Measurements from ENCODE around the gene VPS37D. TPM values are rescaled to one million over a fixed set of nuclear protein-coding genes. Genes with fewer than 3 reads are reported as not detected.
A peak's percentile ranks its signal among the peaks of the same experiment; 100 is the strongest.
"Not testable (repeated sequence)": the region's sequence is repeated elsewhere in the genome, so short reads cannot be mapped to it uniquely, and the experiment has no call there.

The VPS37D gene
- total RNA-seq, 1 donor from 2014 or later: 2.4 TPM

DNA sequence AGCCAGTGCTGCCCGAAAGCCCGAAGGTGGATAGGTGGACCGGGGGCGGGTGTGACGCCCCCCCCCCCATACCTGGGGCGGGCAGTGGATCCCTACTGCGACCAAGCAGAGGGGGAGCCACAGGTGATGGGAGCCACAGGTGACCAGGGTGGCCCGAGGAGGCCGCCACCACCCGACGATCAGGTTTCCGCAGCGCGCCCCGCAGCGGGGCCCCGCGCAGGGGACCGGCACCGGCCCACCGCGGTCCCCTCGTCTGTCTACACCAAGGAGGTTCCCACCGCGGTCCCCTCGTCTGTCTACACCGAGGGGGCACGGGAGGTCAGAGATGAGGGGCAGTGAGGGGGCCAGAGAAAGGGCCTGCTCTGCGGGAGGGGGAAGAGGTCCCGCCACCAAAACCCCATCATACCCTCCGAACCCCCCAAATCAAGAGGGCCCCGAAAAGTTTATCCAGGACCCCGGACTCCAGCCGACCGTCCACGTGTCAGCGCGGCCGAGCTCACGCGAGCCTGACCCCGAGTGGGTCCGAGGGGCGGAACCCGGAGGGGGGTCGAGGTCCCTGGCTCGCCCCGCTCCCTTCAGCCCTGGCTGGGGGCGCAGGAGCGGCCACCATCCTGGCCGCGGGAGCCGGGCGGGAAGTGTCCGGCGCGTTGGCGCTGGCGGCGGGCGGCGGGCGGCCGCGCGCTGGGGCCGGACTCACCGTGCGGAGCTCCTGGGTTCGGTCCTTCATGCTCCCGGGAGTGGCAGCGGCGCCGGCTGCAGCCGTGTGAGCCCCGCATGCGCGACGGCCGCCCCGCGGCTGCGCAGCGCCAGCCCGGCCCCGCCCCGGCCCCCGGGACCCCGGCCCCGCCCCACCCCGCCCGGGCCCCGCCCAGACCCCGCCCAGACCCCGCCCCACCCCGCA, 51.5 kb downstream of the VPS37D start, which contains the start of gene STX1A:
STX1A (minus strand) TSS at position 765 of the 901 bp plus-strand sequence; CDS start at position 727, 38 bp downstream.
- DNase-seq (ENCODE audit: low read depth) (peak; percentile 33), FAIRE-seq (no peak)
- Histone ChIP-seq H3K36me3 (ENCODE audit: control insufficient read depth, insufficient read depth, low read length) (peaks cover 1% of the 10 kb centered on the region), H3K4me3 (ENCODE audit: low read depth, low read length) (peak within 1 kb of the TSS; percentile 82), H3K27me3 (ENCODE audit: control insufficient read depth, insufficient read depth, low read length) (no peaks in the 10 kb centered on the region)
- TF ChIP-seq, protein P1, sequence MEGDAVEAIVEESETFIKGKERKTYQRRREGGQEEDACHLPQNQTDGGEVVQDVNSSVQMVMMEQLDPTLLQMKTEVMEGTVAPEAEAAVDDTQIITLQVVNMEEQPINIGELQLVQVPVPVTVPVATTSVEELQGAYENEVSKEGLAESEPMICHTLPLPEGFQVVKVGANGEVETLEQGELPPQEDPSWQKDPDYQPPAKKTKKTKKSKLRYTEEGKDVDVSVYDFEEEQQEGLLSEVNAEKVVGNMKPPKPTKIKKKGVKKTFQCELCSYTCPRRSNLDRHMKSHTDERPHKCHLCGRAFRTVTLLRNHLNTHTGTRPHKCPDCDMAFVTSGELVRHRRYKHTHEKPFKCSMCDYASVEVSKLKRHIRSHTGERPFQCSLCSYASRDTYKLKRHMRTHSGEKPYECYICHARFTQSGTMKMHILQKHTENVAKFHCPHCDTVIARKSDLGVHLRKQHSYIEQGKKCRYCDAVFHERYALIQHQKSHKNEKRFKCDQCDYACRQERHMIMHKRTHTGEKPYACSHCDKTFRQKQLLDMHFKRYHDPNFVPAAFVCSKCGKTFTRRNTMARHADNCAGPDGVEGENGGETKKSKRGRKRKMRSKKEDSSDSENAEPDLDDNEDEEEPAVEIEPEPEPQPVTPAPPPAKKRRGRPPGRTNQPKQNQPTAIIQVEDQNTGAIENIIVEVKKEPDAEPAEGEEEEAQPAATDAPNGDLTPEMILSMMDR (IDR thresholded peaks at IDR 0.05; ENCODE audit: insufficient read depth, low read length, severe bottlenecking): no peak

DNA sequence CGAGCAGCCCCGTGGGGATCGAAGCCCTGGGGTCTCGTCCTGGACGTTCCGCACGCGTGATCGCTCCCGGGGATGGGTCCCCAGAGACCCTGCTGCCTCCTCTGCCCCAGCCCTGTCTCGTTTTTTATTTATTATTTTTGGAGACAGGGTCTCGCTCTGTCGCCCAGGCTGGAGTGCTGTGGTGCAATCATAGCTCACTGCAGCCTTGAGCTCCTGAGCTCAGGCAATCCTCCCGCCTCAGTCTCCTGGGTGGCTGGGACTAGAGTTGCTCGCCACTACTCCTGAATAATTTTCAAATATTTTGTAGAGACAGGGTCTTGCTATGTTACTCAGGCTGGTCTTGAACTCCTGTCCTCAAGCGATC, 52.2 kb downstream of the VPS37D start:
- TF ChIP-seq, protein P1 (IDR thresholded peaks at IDR 0.05; ENCODE audit: insufficient read depth, low read length, severe bottlenecking): no peak
- DNase-seq (ENCODE audit: low read depth) (no peak), FAIRE-seq (no peak)
- peak overlapping the region; percentile 17 for H3K4me3 ChIP-seq (ENCODE audit: low read depth, low read length)
- H3K36me3 ChIP-seq (ENCODE audit: control insufficient read depth, insufficient read depth, low read length): no peaks in the 10 kb centered on the region
- no peaks in the 10 kb centered on the region for H3K27me3 ChIP-seq (ENCODE audit: control insufficient read depth, insufficient read depth, low read length)

DNA sequence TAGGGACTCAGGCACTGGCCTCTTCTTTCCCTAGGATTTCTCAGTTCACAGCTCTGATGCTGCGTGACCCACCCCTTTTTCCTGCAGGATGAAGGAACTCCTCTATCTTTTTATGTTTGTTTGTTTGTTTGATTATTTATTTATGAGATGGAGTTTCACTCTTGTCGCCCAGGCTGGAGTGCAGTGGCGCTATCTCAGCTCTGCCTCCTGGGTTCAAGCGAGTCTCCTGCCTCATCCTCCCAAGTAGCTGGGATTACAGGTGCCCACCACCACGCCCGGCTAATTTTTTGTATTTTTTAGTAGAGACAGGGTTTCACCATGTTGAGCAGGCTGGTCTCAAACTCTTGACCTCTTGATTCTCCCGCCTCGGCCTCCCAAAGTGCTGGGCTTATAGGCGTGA, 52.8 kb downstream of the VPS37D start:
- not testable (repeated sequence) for H3K36me3 ChIP-seq (ENCODE audit: control insufficient read depth, insufficient read depth, low read length); DNase-seq (ENCODE audit: low read depth); H3K4me3 ChIP-seq (ENCODE audit: low read depth, low read length); FAIRE-seq; H3K27me3 ChIP-seq (ENCODE audit: control insufficient read depth, insufficient read depth, low read length)

DNA sequence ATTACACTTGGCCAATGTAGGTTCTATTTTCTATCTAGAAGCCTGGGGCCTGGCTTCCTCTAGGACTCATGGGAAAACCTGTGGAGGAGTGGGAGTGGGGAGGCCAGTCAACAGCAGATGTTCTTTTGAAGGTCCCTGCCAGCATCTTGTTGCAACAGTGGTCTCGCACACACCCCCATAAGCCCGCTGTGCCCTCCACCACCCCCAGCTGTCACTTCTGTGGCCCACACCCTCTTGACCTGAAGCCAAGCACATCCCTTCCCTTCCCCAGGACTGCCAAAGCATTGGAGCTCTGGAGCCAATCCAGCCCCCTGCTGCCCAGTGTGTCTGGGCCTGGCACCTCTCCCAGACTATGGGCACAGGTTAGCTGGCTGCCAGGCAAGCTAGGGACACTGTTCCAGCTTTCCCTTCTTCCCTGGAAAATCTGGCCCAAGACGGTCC, 53.8 kb downstream of the VPS37D start:
- no peaks in the 10 kb centered on the region for H3K27me3 ChIP-seq (ENCODE audit: control insufficient read depth, insufficient read depth, low read length)
- TF ChIP-seq, protein P1 (IDR thresholded peaks at IDR 0.05; ENCODE audit: insufficient read depth, low read length, severe bottlenecking): no peak
- no peak overlapping the region for H3K4me3 ChIP-seq (ENCODE audit: low read depth, low read length)
- FAIRE-seq (no peak), DNase-seq (ENCODE audit: low read depth) (no peak)
- no peaks in the 10 kb centered on the region for H3K36me3 ChIP-seq (ENCODE audit: control insufficient read depth, insufficient read depth, low read length)

Other genes starting within 250 kb of the VPS37D start
- gene FZD9, start 234.1 kb upstream of the VPS37D start, total RNA-seq: 0.51 and 1.1 TPM in 2 replicates
- 42.4 and 55.8 TPM in 2 replicates for gene BAZ1B, start 145.5 kb upstream of the VPS37D start, total RNA-seq
- 21.3 and 23.6 TPM in 2 replicates for gene BCL7B, start 110.1 kb upstream of the VPS37D start, total RNA-seq
- gene TBL2, start 89.3 kb upstream of the VPS37D start, total RNA-seq: 63.4 and 78.7 TPM in 2 replicates
- gene MLXIPL, start 43.3 kb upstream of the VPS37D start, total RNA-seq: under 0.01 TPM in 1 of 2 replicates, not detected in the other
- 0.79 and 1.2 TPM in 2 replicates for gene DNAJC30, start 15.6 kb downstream of the VPS37D start, total RNA-seq
- 97.9 and 104 TPM in 2 replicates for gene BUD23, start 15.8 kb downstream of the VPS37D start, total RNA-seq
- 7.3 and 12.4 TPM in 2 replicates for gene STX1A, start 51.8 kb downstream of the VPS37D start, total RNA-seq
- gene ABHD11, start 71.0 kb downstream of the VPS37D start, total RNA-seq: 6.5 and 7.1 TPM in 2 replicates
- gene CLDN3, start 102.4 kb downstream of the VPS37D start, total RNA-seq: not detected in 2 replicates
- gene CLDN4, start 163.2 kb downstream of the VPS37D start, total RNA-seq: 55.5 and 126 TPM in 2 replicates
- gene METTL27, start 174.7 kb downstream of the VPS37D start, total RNA-seq: 0.26 and 3.3 TPM in 2 replicates
- not detected in 2 replicates for gene TMEM270, start 193.3 kb downstream of the VPS37D start, total RNA-seq

Measured in bronchial epithelial cell (primary cell).